GM21360 (cell line): Measurements from ENCODE around the gene BCL2L13.

Source experiments
- ATAC-seq: cut with Tn5 transposase; IDR thresholded peaks from one replicate; pipeline ENCODE4 v1.9.1; 2021; ENCODE audit warnings: mild to moderate bottlenecking, moderate library complexity; ENCODE audit not compliant: unreplicated experiment

BCL2L13 gene

GRCh38 chr22:17725500-17725796 is 86.9 kb downstream of the BCL2L13 start:
- no peak for ATAC-seq

- no peak for ATAC-seq
These were observed 87.7 kb downstream of the BCL2L13 start for GRCh38 chr22:17726006-17726927.

- no peak for ATAC-seq
These were observed 88.7 kb downstream of the BCL2L13 start for GRCh38 chr22:17726928-17727897.

GRCh38 chr22:17728786-17729185 is 90.2 kb downstream of the BCL2L13 start:
- no peak for ATAC-seq

DNA sequence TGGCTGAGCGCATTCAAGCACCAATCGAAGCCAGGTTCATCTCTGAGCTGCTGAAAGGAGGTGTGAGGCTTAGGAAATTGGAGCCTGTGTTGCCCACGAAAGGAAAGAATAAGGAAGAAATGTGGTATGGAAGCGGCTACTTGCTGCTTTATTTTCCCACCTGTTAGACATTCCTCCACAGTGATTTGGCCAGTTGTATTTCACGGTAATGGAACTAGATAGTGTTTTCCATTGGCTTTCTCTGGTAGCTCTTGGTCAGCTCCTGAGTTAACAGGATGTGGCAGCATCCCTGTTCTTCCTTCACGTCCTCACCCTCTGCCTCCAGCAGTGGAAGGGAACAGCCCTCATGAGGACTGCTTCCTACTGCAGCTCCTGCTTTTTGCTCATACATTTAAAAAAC is 91.0 kb downstream of the BCL2L13 start:
- no peak for ATAC-seq

DNA sequence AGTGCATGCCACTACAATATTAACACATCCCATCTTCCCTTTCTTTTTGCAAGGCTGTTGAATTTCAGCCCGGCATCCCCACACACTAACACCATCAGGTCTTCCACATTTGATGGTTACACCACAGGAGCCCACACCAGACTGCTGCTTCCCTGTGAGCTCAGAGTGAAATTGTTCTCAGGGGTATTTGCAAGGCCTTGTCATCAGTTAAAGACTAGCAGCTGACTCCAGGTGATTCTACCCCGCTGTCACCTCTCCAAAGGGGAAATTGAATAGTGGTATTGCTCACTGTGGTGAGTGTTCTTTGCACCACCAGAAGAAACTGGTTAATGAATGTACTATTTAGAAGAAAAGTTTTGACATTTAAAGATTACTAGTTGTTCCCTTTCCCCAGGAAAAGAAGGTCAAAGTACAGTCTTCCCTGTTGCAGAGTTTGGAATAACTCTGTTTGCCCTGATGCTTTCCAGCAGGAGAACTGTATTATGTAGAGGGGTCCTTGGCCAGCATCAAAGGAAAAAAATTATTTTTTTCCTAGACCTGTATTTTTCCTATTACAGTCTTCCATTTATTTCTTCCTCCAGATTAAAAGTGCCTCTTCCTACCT is 93.8 kb downstream of the BCL2L13 start:
- no peak for ATAC-seq

- ATAC-seq: no peak
These were observed 94.9 kb downstream of the BCL2L13 start for GRCh38 chr22:17733466-17733865.

DNA sequence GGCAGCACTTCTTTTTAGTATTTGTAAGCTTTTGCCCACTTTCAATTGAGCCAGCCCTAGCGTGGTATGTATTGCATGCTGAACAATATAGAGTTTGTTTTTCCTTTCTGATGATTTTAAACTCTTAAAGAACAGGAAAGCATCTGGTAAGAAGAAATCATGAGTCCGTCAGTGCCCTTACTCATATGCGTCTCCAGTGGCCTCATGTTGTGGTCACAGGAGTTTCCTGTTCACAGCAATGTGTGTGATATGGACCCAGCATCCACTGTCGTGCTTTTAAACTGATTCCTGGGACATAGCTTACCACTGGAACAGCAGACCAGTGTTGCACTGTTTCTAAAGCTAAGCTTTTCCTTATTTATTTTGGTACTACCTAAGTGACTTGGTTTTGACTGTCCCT is 95.6 kb downstream of the BCL2L13 start:
- ATAC-seq: no peak

- no peak for ATAC-seq
These were observed 100.0 kb downstream of the BCL2L13 start for GRCh38 chr22:17738386-17739128.

- no peak for ATAC-seq
These were observed 100.8 kb downstream of the BCL2L13 start for GRCh38 chr22:17739196-17739975.

GRCh38 chr22:17741866-17742526 is 103.4 kb downstream of the BCL2L13 start:
- ATAC-seq: no peak

- ATAC-seq: peak; percentile 48
These were observed 104.0 kb downstream of the BCL2L13 start for GRCh38 chr22:17742527-17742902.

DNA sequence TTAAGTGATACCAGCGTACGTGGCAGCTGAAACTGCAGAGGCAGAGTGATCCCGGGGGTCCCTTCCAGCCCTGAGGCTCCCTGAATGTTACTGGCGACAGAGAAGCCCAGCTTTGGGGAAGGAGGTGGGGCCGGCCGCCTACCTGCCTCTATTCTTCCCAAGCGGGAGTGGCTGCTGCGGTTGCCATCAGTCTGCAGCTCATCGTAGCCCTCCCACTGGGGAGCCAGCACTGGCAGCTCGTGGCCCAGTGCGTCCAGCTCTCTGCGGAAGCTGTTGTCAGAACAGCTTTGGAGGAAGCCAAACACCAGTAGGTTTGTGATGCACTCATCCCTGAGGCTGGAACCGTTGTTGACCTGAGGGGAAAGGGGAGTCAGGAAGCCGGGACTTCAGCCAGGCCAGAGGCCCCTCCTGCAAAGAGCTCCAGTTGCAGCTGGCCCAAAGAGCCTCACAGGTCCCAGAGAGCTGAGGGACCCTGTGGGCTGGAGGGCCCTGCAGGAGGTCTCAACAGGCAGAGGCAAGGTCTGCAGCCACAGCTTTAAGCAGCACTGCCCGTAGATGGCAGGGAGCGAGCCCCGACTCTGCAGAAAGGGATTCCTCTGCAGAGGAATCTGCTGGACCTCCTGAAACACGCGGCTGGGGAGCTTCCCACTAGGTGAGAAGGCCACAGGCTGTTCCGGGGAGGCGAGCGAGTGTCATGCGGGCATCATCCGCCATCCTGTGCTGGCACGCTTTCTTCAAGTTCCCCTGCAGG is 105.3 kb downstream of the BCL2L13 start:
- no peak for ATAC-seq

DNA sequence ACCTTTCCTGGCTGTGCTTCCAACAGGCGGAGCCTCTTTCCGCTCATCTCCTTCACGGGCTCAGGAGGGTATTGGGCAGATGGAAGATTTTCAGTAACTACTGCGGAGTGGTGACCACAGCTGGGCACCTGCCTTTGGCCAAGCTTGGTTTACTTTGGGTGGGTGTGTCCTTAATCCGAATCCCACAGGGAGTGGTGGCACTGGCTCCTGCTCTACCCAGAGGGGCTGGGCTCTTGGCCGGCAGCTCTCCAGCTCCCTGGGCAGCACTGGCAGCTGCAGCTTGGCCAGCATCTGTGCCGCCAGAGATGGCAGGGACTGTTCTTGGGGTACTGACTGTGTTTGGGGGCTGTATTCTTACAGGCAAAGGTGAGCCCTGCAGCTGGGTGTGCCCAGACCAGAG is 105.9 kb downstream of the BCL2L13 start:
- no peak for ATAC-seq

DNA sequence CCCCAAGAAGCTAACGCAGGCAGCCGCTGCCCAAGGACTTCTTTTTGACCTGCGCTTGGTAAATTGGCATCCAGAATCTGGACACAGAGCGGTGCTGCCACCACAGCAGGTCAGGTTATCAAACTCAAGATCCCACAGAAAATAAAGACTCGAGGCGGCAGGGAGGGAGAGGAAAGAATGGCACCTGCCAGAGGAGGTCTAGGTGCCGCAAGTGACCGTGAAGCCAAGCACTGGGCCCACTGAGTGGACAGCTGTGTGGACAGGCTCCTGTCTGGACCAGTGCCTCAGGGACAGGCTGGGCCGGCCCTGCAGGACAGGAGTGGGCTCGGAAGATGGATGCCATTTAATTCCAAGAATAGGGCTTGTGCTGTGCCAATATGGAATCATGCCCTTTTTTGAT is 108.4 kb downstream of the BCL2L13 start:
- no peak for ATAC-seq

- no peak for ATAC-seq
These were observed 110.2 kb downstream of the BCL2L13 start for GRCh38 chr22:17748555-17749353.

DNA sequence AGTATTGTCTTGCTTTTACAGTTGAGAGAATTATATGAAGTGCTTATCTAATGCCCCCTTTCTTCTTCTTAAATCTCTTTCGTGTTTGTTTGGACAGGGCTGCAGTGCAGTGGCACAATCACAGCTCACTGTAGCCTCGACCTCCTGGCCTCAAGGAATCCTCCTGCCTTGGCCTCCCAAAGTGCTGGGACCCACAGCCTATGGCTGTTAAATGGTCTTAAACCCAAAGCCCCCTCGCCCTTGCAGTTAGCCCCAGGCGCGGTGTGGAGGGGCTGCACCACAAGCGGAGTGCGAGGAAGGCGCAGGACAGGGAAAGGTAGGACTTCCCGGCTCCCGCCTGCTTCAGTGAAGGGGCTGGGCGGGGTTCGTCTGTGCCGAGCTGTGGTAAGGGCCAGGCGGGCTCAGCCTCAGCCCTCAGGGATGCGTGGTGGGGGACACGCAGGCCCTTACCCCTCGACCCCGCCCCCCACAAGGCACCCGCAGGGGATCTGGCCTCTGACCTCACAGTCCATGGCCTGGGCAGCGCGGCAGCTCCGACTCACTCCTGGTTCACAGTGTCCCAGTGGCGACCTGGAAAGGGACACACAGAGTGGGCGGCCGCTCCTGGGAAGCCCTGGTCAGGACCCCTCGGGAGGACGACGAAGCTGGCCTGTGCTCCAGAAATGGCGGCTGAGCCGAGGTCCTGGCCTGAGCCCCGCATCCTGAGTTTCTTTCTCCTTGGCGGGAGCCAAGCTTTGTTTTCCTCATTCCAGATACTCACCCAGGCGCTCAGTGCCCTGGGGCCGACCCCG is 111.2 kb downstream of the BCL2L13 start:
- ATAC-seq: no peak
